Mesodermal cell (in vitro differentiated cells): ENCODE data around the gene CCNJL.

Experiments
- H3K27ac ChIP-seq: 2 replicates; pipeline ENCODE4 v1.7.0; 2013; ENCODE audit warnings: mild to moderate bottlenecking, low read depth, low read length, moderate library complexity; ENCODE audit not compliant: severe bottlenecking
- H3K36me3 ChIP-seq: 2 replicates; pipeline ENCODE4 v1.7.1; 2013; ENCODE audit warnings: mild to moderate bottlenecking, low read length, moderate library complexity; ENCODE audit not compliant: control insufficient read depth, insufficient read depth
- H3K4me1 ChIP-seq: one replicate; pipeline ENCODE4 v1.7.1; 2013; ENCODE audit warnings: mild to moderate bottlenecking, low read length; ENCODE audit not compliant: insufficient read depth, control insufficient read depth, poor library complexity, severe bottlenecking
- H3K4me3 ChIP-seq: 2 replicates; pipeline ENCODE4 v1.7.0; 2013; ENCODE audit warnings: low read length, control low read depth, mild to moderate bottlenecking; ENCODE audit not compliant: insufficient read depth, poor library complexity, severe bottlenecking; ENCODE audit errors: extremely low read depth
- H3K9me3 ChIP-seq: 2 replicates; pipeline ENCODE4 v1.7.1; 2013; ENCODE audit warnings: mild to moderate bottlenecking, low read length, moderate library complexity; ENCODE audit not compliant: control insufficient read depth
- WGBS, 2 experiments: methylation state at CpG; one replicate each; pipeline ENCODE4 v1.1.5; 2013; ENCODE audit warnings: missing lambda C conversion rate in 2 of 2; ENCODE audit not compliant: insufficient coverage in 2 of 2; 5-methylcytosine and 5-hydroxymethylcytosine counted together

The CCNJL gene

GRCh38 chr5:160330212-160330611 lies 17.8 kb upstream of the CCNJL start:
- no peak overlapping the region for H3K27ac ChIP-seq
- H3K9me3 ChIP-seq = no peaks in the 10 kb centered on the region
- no peaks in the 10 kb centered on the region for H3K36me3 ChIP-seq
- H3K4me1 ChIP-seq = no peaks in the 10 kb centered on the region
- 90 to 94% methylated on average over 4 of the region's 4 CpGs for WGBS, 2 experiments
- H3K4me3 ChIP-seq = no peak overlapping the region

GRCh38 chr5:160327818-160328217 lies 15.5 kb upstream of the CCNJL start:
- Histone ChIP-seq H3K27ac (no peak overlapping the region), H3K4me1 (no peaks in the 10 kb centered on the region), H3K9me3 (no peaks in the 10 kb centered on the region), H3K36me3 (no peaks in the 10 kb centered on the region), H3K4me3 (no peak overlapping the region)
- WGBS, 2 experiments = 89 to 98% methylated on average over 5 of the region's 6 CpGs

- Histone ChIP-seq H3K9me3 (no peaks in the 10 kb centered on the region), H3K27ac (no peak overlapping the region), H3K4me3 (no peak overlapping the region), H3K36me3 (no peaks in the 10 kb centered on the region), H3K4me1 (no peaks in the 10 kb centered on the region)
- 75 to 100% methylated on average over 1 of the region's 2 CpGs for WGBS, 2 experiments
Observed at GRCh38 chr5:160326981-160327380, 14.6 kb upstream of the CCNJL start.

- H3K4me1 ChIP-seq = peaks cover 3% of the 10 kb centered on the region
- WGBS, 2 experiments = 86 to 100% methylated on average over 2 of the region's 2 CpGs
- H3K4me3 ChIP-seq = no peak overlapping the region
- no peaks in the 10 kb centered on the region for H3K36me3 ChIP-seq
- no peak overlapping the region for H3K27ac ChIP-seq
- no peaks in the 10 kb centered on the region for H3K9me3 ChIP-seq
Observed at GRCh38 chr5:160325716-160326115, 13.4 kb upstream of the CCNJL start.

- WGBS, 2 experiments = 75% methylated on average over 1 of the region's 2 CpGs; no CpG with 5 or more reads in 1 of the 2 experiments
- Histone ChIP-seq H3K4me3 (no peak overlapping the region), H3K27ac (no peak overlapping the region), H3K4me1 (peaks cover 3% of the 10 kb centered on the region), H3K36me3 (no peaks in the 10 kb centered on the region), H3K9me3 (no peaks in the 10 kb centered on the region)
Observed at GRCh38 chr5:160324886-160325285, 12.5 kb upstream of the CCNJL start.

- no peaks in the 10 kb centered on the region for H3K9me3 ChIP-seq
- H3K4me1 ChIP-seq = peaks cover 9% of the 10 kb centered on the region
- H3K4me3 ChIP-seq = no peak overlapping the region
- no peak overlapping the region for H3K27ac ChIP-seq
- WGBS, 2 experiments = 95% methylated on average over 2 of the region's 4 CpGs; no CpG with 5 or more reads in 1 of the 2 experiments
- H3K36me3 ChIP-seq = no peaks in the 10 kb centered on the region
Observed at GRCh38 chr5:160318409-160318808, 6.0 kb upstream of the CCNJL start.

GRCh38 chr5:160317434-160317833 lies 5.1 kb upstream of the CCNJL start:
- WGBS, 2 experiments = 92 to 99% methylated on average over 4 to 5 of the region's 5 CpGs
- no peaks in the 10 kb centered on the region for H3K9me3 ChIP-seq
- no peaks in the 10 kb centered on the region for H3K36me3 ChIP-seq
- no peak overlapping the region for H3K27ac ChIP-seq
- H3K4me3 ChIP-seq = no peak overlapping the region
- H3K4me1 ChIP-seq = peaks cover 9% of the 10 kb centered on the region

GRCh38 chr5:160315968-160316367 lies 3.6 kb upstream of the CCNJL start:
- H3K9me3 ChIP-seq = no peaks in the 10 kb centered on the region
- no peaks in the 10 kb centered on the region for H3K36me3 ChIP-seq
- H3K27ac ChIP-seq = no peak overlapping the region
- no peak overlapping the region for H3K4me3 ChIP-seq
- WGBS, 2 experiments = 40% methylated on average over 1 of the region's 1 CpG; no CpG with 5 or more reads in 1 of the 2 experiments
- H3K4me1 ChIP-seq = peaks cover 7% of the 10 kb centered on the region

- H3K36me3 ChIP-seq = peaks cover 17% of the 10 kb centered on the region
- 17 to 42% methylated on average over 2 to 4 of the region's 8 CpGs for WGBS, 2 experiments
- no peaks in the 10 kb centered on the region for H3K9me3 ChIP-seq
- peak overlapping the region; percentile 82 for H3K4me3 ChIP-seq
- H3K27ac ChIP-seq = no peak overlapping the region
- H3K4me1 ChIP-seq = peaks cover 6% of the 10 kb centered on the region
Observed at GRCh38 chr5:160312960-160313727, 780 bp upstream of the CCNJL start.

- WGBS, 2 experiments = 0 to 1% methylated on average over 25 to 30 of the region's 45 CpGs
- H3K9me3 ChIP-seq = no peaks in the 10 kb centered on the region
- H3K27ac ChIP-seq = no peak overlapping the region
- H3K4me3 ChIP-seq = peak overlapping the region; percentile 82
- H3K4me1 ChIP-seq = peaks cover 4% of the 10 kb centered on the region
- peaks cover 32% of the 10 kb centered on the region for H3K36me3 ChIP-seq
Observed at GRCh38 chr5:160311491-160312133, 752 bp downstream of the CCNJL start.
